ENCODE measurements around the gene BACH2. TPM values are rescaled to one million over a fixed set of nuclear protein-coding genes. Genes with fewer than 3 reads are reported as not detected.

Gene BACH2
- total RNA-seq, 1 experiment from 2014 or later: 3.3 TPM

DNA sequence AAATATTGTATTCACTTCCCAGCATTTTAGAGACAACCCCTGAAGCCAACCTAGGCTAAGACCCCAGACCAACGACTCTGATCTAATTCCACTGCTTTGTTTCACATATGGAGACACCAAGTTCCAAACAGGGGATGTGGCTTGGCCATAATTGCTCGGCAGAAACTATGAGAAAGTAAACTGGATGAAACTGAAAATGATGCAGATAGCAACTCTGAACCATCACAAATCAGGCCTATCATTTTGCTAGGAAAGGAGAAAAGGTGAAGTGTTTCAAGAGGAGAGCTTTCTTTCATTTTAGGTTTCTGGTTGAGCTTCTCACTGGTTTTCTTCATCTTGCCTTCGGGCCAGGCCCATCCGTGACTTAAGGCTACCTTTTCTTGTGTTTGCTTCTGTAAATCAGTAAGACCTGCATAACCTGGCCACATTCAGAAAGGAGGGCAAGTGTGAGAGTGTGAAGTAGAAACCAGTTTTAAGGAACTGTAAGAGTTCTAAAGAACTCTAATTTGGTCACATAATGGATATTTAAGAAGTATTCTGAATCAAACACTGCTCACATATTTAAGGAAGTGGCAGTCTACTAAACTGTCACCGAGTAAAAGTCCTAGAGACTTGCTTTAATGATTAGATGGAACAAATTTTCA lies 105.8 kb downstream of the BACH2 start:
- no peaks in the 10 kb centered on the region for H3K9me2 ChIP-seq (ENCODE audit: insufficient read depth)

More for the DNA sequence above, 105.8 kb downstream of the BACH2 start:
- no peaks in the 10 kb centered on the region for H3K9me3 ChIP-seq (ENCODE audit: control insufficient read depth in 1 of 2, insufficient read depth in 1 of 2, low read depth in 1 of 2, low read length in 2 of 2)
- peaks cover 0 to 14% of the 10 kb centered on the region in 2 experiments; a peak in 2 of 4 replicates for H3K4me1 ChIP-seq (ENCODE audit: control insufficient read depth in 1 of 2, insufficient read depth in 2 of 2, low read length in 2 of 2)
- no peaks in the 10 kb centered on the region for H4K20me1 ChIP-seq (ENCODE audit: insufficient read depth)
- no peak overlapping the region for H3K4me3 ChIP-seq (replicated peaks in 1 of 2; ENCODE audit: low read depth in 1 of 2, low read length in 2 of 2)
- no TSS peak for BruUV-seq (replicated peaks)
- intact Hi-C loops (cut with micrococcal nuclease): no loop called here
- no peak overlapping the region for H3K4me2 ChIP-seq (ENCODE audit: low read length)
- no peak overlapping the region for H3K27ac ChIP-seq (ENCODE audit: low read depth, low read length)
- ChIA-PET CTCF (no interaction called here), POLR2A (no interaction called here), RAD21 (ENCODE audit: low non-redundant PET in 1 of 2, low total read pairs in 2 of 2, uncharacterized antibody in 2 of 2, unreplicated experiment in 2 of 2) (no interaction called here)
- no peak overlapping the region for H3K9ac ChIP-seq (ENCODE audit: low read length)
- DNase-seq (ENCODE audit: low read depth, low spot score) (no peak), ATAC-seq (no peak)
- H3K79me2 ChIP-seq (ENCODE audit: insufficient read depth, low read length): no peaks in the 10 kb centered on the region
- no peak for TF ChIP-seq POLR2AphosphoS5 (IDR thresholded peaks at IDR 0.05; ENCODE audit: low read depth, low read length)
- no peak for TF ChIP-seq ZNF274 (IDR thresholded peaks at IDR 0.05; ENCODE audit: low read depth, low read length)
- no peak for TF ChIP-seq ELF1 (IDR thresholded peaks at IDR 0.05; ENCODE audit: borderline replicate concordance, low read depth)
- no peak for TF ChIP-seq RAD21 (IDR thresholded peaks at IDR 0.05; ENCODE audit: low read depth)
- no peak for TF ChIP-seq EGR1 (IDR thresholded peaks at IDR 0.05; ENCODE audit: low read depth)
- TF ChIP-seq MAX (IDR thresholded peaks at IDR 0.05): no peak
- TF ChIP-seq ZFX (IDR thresholded peaks at IDR 0.05): no peak
- no peak for TF ChIP-seq JUND (IDR thresholded peaks at IDR 0.05)
- TF ChIP-seq EZH2 (IDR thresholded peaks at IDR 0.05): no peak
- TF ChIP-seq CEBPB (IDR thresholded peaks at IDR 0.05; ENCODE audit: low read depth): no peak
- TF ChIP-seq SP1 (IDR thresholded peaks at IDR 0.05; ENCODE audit: low read depth): no peak
- TF ChIP-seq REST (IDR thresholded peaks at IDR 0.05; ENCODE audit: low read depth): no peak
- TF ChIP-seq ATF3 (IDR thresholded peaks at IDR 0.05): no peak
- TF ChIP-seq POLR2A (IDR thresholded peaks at IDR 0.05; ENCODE audit: borderline replicate concordance, extremely low read depth, insufficient read depth, insufficient read length): no peak
- TF ChIP-seq EZH2phosphoT487 (IDR thresholded peaks at IDR 0.05; ENCODE audit: borderline replicate concordance): no peak
- TF ChIP-seq SRF (IDR thresholded peaks at IDR 0.05; ENCODE audit: low read depth): no peak
- no peaks in the 10 kb centered on the region for H3K36me3 ChIP-seq (ENCODE audit: control insufficient read depth in 1 of 2, insufficient read depth in 2 of 2, low read length in 2 of 2)
- no peaks in the 10 kb centered on the region for H3K27me3 ChIP-seq (ENCODE audit: insufficient read depth, low read length)
- H2AFZ ChIP-seq (ENCODE audit: low read depth, low read length, poor library complexity, severe bottlenecking): no peak overlapping the region

Measured in HCT116 (cell line).